Activated CD4-positive, alpha-beta T cell treated with anti-CD3 and anti-CD28 coated beads, Interleukin-10, Interleukin-2, amounts not matched to agents 100 ng/mL and 50 ng/mL, durations not matched to agents 16 hours and 8 hours (primary cell): Measurements from ENCODE around the gene CUBN.

Experiments
- DNase-seq: peaks from one replicate; pipeline ENCODE4 v3.0.0-alpha.2; 2020

Gene CUBN

GRCh38 chr10:17129741-17130140 is at the start of gene CUBN:
Gene CUBN, minus strand, starts transcription at chr10:17129811. Its CDS starts 46 bp downstream, at chr10:17129765.
- no peak for DNase-seq

- DNase-seq: no peak
Measured at GRCh38 chr10:17179002-17179401, 49.4 kb upstream of the CUBN start.

GRCh38 chr10:17178006-17178405 is 48.4 kb upstream of the CUBN start:
- no peak for DNase-seq

DNA sequence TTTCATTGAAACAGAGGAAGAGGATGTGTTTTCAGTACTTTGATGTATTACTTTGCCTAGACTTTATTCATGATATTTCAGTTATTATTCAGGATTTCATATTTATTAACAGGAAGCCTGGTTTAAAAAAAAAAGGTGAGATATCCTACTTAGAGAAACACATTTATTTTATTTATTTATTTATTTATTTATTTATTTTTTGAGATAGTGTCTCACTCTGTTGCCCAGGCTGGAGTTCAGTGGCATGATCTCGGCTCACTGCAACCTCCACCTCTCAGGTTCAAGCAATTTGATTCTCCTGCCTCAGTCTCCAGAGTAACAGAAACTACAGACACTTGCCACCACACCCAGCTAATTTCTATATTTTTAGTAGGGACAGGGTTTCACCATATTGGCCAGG is 47.4 kb upstream of the CUBN start:
- no peak for DNase-seq

- DNase-seq: no peak
Measured at GRCh38 chr10:17176091-17176490, 46.5 kb upstream of the CUBN start.

GRCh38 chr10:17175551-17175950 is 45.9 kb upstream of the CUBN start:
- DNase-seq: no peak

GRCh38 chr10:17174626-17175025 is 45.0 kb upstream of the CUBN start:
- no peak for DNase-seq

GRCh38 chr10:17171141-17171641 is 41.6 kb upstream of the CUBN start:
- no peak for DNase-seq

DNA sequence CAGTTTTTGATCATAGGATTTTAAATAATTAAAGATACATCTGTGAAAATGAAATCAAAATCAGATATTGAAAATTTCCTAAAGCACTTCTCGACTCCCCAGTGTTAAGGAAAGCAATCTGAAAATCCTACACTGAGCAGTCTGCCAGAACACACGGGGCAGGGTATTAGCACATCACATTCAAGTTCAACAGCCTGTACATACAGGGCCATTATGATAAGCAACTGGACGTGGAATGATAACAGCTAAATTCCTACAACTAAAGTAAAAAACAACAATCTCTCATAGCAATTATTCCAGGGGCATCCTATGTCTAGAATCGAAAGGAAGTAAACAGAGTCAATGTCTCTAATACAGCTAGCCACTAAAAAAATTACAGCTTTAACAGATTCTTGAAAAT is 40.2 kb upstream of the CUBN start:
- no peak for DNase-seq

- DNase-seq: no peak
Measured at GRCh38 chr10:17166699-17167098, 37.1 kb upstream of the CUBN start.

DNA sequence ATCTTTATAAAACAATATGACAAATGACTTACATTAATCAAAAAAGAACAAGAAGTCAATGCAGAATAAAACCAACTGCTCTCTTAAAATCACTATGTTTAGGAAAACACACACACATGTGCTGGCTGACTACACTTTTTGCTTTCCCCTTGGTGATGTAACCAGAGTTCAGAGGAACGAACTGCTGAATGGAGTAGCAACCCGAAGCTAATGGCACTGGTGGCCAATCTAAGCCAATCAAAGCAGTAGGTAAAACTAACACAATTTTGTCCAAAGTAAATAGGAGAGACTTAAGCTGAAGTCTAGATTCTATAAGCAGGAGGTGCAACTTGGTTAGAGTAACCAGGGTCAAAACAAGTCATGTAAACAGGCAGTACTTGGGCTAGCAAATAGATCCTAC is 33.2 kb upstream of the CUBN start:
- DNase-seq: no peak

- DNase-seq: no peak
Measured at GRCh38 chr10:17161775-17162174, 32.2 kb upstream of the CUBN start.

- DNase-seq: no peak
Measured at GRCh38 chr10:17157024-17157423, 27.4 kb upstream of the CUBN start.

DNA sequence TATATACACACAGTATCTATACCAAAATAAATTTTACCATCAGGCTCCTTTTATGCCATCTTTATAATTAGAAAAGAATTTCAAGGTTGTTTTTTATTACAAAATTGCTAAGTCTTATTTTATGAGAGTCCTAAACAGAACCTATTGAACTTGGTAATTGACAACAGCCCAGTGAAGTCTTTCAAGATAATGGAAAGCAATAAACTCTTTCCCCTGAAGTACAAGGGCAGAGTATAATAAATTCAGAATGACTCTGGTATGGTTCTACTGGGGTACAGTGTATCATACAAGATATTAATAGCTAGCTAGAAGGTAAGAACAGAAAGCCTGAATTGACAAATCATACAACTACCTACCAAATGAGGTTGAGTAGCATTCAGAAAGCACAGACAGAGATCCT is 26.2 kb upstream of the CUBN start:
- DNase-seq: no peak

DNA sequence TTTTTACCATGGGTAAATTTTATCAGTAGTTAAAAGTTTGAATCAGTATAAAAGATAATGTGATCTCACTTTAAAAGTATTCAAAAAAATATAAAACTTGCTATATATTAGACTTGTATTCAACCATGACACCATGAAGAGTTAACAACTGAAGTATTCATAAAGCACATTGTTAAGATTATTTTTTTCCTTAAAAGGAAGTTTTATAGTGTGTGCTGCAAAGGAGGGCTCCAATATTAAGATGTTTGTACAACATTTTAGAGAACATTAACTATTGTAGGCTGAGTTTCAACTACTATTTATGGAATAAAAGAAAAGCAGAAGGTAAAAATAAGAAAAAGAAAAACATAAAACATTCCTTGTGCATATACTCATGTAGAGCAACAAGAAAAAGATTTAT is 24.5 kb upstream of the CUBN start:
- DNase-seq: no peak

- DNase-seq: no peak
Measured at GRCh38 chr10:17153321-17153720, 23.7 kb upstream of the CUBN start.

- DNase-seq: no peak
Measured at GRCh38 chr10:17151716-17152115, 22.1 kb upstream of the CUBN start.

DNA sequence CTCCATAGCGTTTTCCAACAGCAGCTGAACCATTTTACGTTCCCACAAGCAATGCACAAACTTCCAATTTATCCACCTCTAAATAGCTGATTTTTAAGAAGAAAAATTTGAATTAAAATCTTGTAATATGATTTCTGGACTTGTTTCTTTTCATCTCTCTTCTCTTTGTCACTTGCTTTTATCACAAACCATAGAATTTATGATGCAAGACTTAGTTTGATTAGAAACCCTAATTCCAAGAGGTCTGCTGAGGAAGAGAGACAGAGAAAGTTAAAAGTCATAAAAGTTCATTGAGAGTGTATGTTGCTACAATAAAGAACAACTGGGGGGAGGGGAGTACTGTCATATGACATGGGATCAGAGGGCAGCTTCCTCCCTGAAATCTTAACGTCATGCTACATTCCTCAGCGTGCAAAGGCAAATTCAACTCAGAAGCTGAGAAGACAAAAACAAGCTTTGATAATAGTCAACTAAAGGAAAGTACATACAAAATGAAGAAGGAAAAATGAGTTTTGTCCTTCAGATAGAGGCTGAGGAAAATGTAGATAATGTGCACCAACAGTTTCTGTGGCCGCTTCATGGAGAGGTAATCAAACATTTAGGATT is 18.4 kb upstream of the CUBN start:
- no peak for DNase-seq

- DNase-seq: no peak
Measured at GRCh38 chr10:17146892-17147291, 17.3 kb upstream of the CUBN start.

DNA sequence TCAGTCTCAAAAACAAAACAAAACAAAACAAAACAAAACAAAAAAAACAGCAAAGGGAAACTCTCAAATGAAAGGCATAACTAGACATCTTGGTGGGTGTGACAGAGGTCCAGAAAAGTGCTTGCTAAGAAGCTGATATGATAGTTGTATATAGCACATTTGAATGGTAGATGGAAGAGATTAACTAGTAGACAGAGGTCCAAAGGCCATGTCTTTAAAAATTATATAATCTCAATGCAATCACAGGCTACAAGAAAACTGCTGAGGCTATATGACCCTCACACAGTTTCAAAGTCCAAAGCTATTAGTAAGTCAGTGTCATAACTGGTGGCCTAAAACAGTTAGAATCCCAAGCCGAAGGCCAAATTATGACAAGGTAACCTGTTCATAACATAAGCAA is 15.6 kb upstream of the CUBN start:
- no peak for DNase-seq

DNA sequence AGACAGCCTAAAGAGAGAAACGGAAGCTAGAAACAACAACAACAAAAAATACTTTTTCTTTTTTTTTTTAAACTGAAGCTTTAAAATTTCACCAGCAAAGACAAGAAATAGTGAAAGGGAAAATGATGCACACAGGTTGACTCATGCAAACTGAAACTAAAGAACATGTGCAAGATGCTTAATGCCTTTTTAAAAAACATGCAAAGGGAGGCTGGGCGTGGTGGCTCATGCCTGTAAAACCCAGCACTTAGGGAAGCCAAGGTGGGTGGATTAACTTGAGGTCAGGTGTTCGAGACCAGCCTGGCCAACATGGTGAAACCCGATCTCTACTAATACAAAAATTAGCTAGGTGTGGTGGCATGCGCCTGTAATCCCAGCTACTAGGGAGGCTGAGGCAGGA is 15.1 kb upstream of the CUBN start:
- DNase-seq: peak; percentile 82

- no peak for DNase-seq
Measured at GRCh38 chr10:17144032-17144431, 14.4 kb upstream of the CUBN start.

DNA sequence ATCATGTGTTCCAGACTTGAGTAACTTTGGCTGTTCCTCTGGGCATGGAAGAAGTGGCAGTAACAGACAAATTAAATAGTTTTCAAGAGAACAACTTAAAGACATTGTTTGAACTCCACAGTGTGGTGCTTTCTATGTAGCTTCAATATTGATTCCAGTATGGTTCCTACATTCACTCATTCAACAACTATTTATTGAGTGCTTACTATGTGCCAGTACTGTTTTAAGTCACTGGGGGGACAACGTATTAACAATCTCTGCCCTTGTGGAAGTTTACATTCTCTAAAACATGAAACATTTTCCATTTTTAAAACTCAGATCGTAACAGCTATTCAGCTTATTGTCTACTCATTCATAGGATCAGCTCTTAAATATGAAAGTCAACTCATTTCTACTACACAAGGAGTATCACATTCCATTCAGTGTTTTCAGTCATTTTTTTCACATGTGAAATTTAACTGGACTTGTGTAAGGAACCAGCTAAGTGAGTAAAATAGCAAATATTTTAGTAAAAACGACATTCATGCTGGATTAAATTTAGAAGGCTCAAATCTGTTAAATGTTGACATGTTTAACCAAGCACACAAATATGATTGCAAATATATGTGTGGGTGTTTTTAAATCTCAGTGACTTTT is 13.6 kb upstream of the CUBN start:
- peak; percentile 26 for DNase-seq

DNA sequence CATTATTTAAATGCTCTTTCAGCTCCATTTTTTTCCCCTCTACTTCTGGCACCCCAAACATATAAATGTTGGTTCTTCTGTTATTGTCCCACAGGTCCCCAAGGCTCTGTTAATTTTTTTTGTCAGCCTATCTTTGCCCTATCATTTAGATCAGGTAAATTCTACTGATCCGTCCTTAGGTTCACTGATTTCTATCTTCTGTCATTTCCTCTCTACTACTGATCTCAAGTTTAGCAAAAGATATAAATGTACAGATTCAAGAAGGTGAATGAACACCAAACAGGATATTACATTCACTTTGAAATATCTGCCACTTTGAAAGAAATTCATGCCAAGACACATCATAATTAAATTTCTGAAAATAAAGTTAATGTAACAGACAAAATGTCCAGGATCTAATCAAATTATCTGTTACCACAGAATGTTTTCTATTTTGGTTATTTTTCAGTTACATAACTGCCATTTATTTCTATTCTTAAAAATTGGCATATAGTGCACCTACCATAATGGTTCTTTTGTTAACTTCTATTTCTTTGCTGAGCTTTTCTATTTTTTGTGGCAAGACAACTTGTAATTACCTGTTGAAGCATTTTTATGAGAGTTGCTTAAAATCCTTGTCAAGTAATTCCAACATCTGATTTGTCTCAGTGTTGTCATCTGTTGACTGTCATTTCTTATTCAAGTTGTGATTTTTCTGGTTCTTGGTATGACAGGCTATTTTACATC is 12.1 kb upstream of the CUBN start:
- DNase-seq: no peak
